Astrocyte (in vitro differentiated cells and primary cell): ENCODE measurements around the gene DNASE1L3. TPM values are rescaled to one million over a fixed set of nuclear protein-coding genes. Genes with fewer than 3 reads are reported as not detected.

ENCODE experiments used
- DNase-seq: peaks from one replicate; pipeline ENCODE4 v3.0.0-alpha.2; 2010; ENCODE audit warnings: low read depth
- FAIRE-seq: peaks from 2 replicates; lab custom pipeline; 2011; peaks lifted over from hg19 to GRCh38; lab: Jason Lieb, UNC
- H2AFZ ChIP-seq: 2 replicates; pipeline ENCODE4 v1.6.0; 2012; ENCODE audit warnings: low read depth, low read length, inconsistent platforms
- H3K27ac ChIP-seq: 2 replicates; pipeline ENCODE4 v1.5.1; 2011; ENCODE audit warnings: low read depth, low read length, inconsistent platforms
- H3K27me3 ChIP-seq: 2 replicates; pipeline ENCODE4 v1.6.0; 2011; ENCODE audit warnings: low read length, inconsistent platforms; ENCODE audit not compliant: insufficient read depth
- H3K36me3 ChIP-seq: 2 replicates; pipeline ENCODE4 v1.5.1; 2011; ENCODE audit warnings: low read length, inconsistent platforms; ENCODE audit not compliant: insufficient read depth
- H3K4me1 ChIP-seq: 2 replicates; pipeline ENCODE4 v1.5.1; 2011; ENCODE audit warnings: low read length, inconsistent platforms; ENCODE audit not compliant: insufficient read depth
- H3K4me2 ChIP-seq: 2 replicates; pipeline ENCODE4 v1.6.0; 2012; ENCODE audit warnings: low read length, inconsistent platforms
- H3K4me3 ChIP-seq: 2 replicates; pipeline ENCODE4 v1.5.1; 2011; ENCODE audit warnings: low read depth, mild to moderate bottlenecking, low read length, inconsistent platforms; ENCODE audit not compliant: insufficient read depth
- H3K79me2 ChIP-seq: 2 replicates; pipeline ENCODE4 v1.6.0; 2012; ENCODE audit warnings: mild to moderate bottlenecking, low read length, inconsistent platforms; ENCODE audit not compliant: insufficient read depth
- H3K9ac ChIP-seq: 2 replicates; pipeline ENCODE4 v1.6.0; 2012; ENCODE audit warnings: mild to moderate bottlenecking, low read length, inconsistent platforms
- H3K9me3 ChIP-seq: 2 replicates; pipeline ENCODE4 v1.5.1; 2012; ENCODE audit warnings: low read depth, mild to moderate bottlenecking, low read length, inconsistent platforms; ENCODE audit not compliant: insufficient read depth
- H4K20me1 ChIP-seq: 2 replicates; pipeline ENCODE4 v1.6.0; 2012; ENCODE audit warnings: low read length, inconsistent platforms; ENCODE audit not compliant: insufficient read depth
- H3K27ac Mint-ChIP-seq: one replicate; pipeline ENCODE4 v1.8.0; 2021; ENCODE audit warnings: mild to moderate bottlenecking, mixed read lengths; ENCODE audit not compliant: unreplicated experiment
- H3K27me3 Mint-ChIP-seq: one replicate; pipeline ENCODE4 v1.8.0; 2021; ENCODE audit warnings: low read depth, mixed read lengths; ENCODE audit not compliant: unreplicated experiment
- H3K36me3 Mint-ChIP-seq: one replicate; pipeline ENCODE4 v1.8.0; 2021; ENCODE audit warnings: low read depth, mixed read lengths; ENCODE audit not compliant: unreplicated experiment
- H3K4me1 Mint-ChIP-seq: one replicate; pipeline ENCODE4 v1.8.0; 2021; ENCODE audit warnings: low read depth, mixed read lengths; ENCODE audit not compliant: unreplicated experiment
- H3K4me3 Mint-ChIP-seq: one replicate; pipeline ENCODE4 v1.8.0; 2021; ENCODE audit warnings: mild to moderate bottlenecking, moderate library complexity, mixed read lengths; ENCODE audit not compliant: unreplicated experiment
- H3K9me3 Mint-ChIP-seq: one replicate; pipeline ENCODE4 v1.8.0; 2021; ENCODE audit warnings: mild to moderate bottlenecking, mixed read lengths; ENCODE audit not compliant: unreplicated experiment
- CTCF ChIP-seq: IDR thresholded peaks from 2 replicates; pipeline ENCODE4 v1.5.1; 2011; ENCODE audit warnings: low read depth, mild to moderate bottlenecking, inconsistent platforms, low read length, moderate library complexity; ENCODE audit not compliant: insufficient read depth
- EZH2 ChIP-seq: IDR thresholded peaks from 2 replicates; pipeline ENCODE4 v1.6.1; 2012; ENCODE audit warnings: mild to moderate bottlenecking, low read length, inconsistent platforms; ENCODE audit not compliant: insufficient read depth
- total RNA-seq: library from RNA; stranded (reverse); gene quantifications from 2 replicates; pipeline ENCODE4 v1.2.1, GENCODE V29; 2021

DNASE1L3 gene
- total RNA-seq, 1 donor from 2014 or later: not detected

GRCh38 chr3:58168498-58168897 is 42.3 kb downstream of the DNASE1L3 start:
- Histone ChIP-seq H3K4me2 (no peak overlapping the region), H3K4me3 (no peak overlapping the region), H3K9me3 (no peaks in the 10 kb centered on the region), H2AFZ (no peak overlapping the region), H3K4me1 (peaks cover 31% of the 10 kb centered on the region), H3K27ac (no peak overlapping the region), H4K20me1 (peaks cover 54% of the 10 kb centered on the region), H3K36me3 (peaks cover 38% of the 10 kb centered on the region), H3K79me2 (no peaks in the 10 kb centered on the region), H3K27me3 (no peaks in the 10 kb centered on the region), H3K9ac (no peak overlapping the region)
- Mint-ChIP-seq H3K4me1 (peaks cover 37% of the 10 kb centered on the region), H3K9me3 (no peaks in the 10 kb centered on the region), H3K4me3 (no peak overlapping the region), H3K27ac (peak overlapping the region; percentile 34), H3K36me3 (peaks cover 24% of the 10 kb centered on the region), H3K27me3 (no peaks in the 10 kb centered on the region)
- FAIRE-seq (no peak), DNase-seq (no peak)
- TF ChIP-seq CTCF: no peak
- TF ChIP-seq EZH2: no peak

GRCh38 chr3:58167431-58168351 is 43.1 kb downstream of the DNASE1L3 start:
- Mint-ChIP-seq H3K27me3 (no peaks in the 10 kb centered on the region), H3K27ac (peak overlapping the region; percentile 34), H3K9me3 (no peaks in the 10 kb centered on the region), H3K4me1 (peaks cover 39% of the 10 kb centered on the region), H3K4me3 (peak overlapping the region; percentile 47), H3K36me3 (peaks cover 28% of the 10 kb centered on the region)
- Histone ChIP-seq H3K27me3 (no peaks in the 10 kb centered on the region), H4K20me1 (peaks cover 55% of the 10 kb centered on the region), H3K4me1 (peaks cover 36% of the 10 kb centered on the region), H3K4me2 (no peak overlapping the region), H3K4me3 (no peak overlapping the region), H3K36me3 (peaks cover 46% of the 10 kb centered on the region), H3K79me2 (no peaks in the 10 kb centered on the region), H3K9ac (no peak overlapping the region), H3K9me3 (no peaks in the 10 kb centered on the region), H3K27ac (no peak overlapping the region), H2AFZ (no peak overlapping the region)
- DNase-seq (no peak), FAIRE-seq (no peak)
- TF ChIP-seq CTCF (peak; percentile 89), EZH2 (no peak)
